ENCODE measurements around the gene DIRAS3.

- TF ChIP-seq ELF1 (IDR thresholded peaks at IDR 0.05; ENCODE audit: borderline replicate concordance, low read depth) (no peak), POLR2AphosphoS5 (IDR thresholded peaks at IDR 0.05; ENCODE audit: low read depth, low read length) (no peak), EZH2phosphoT487 (IDR thresholded peaks at IDR 0.05; ENCODE audit: borderline replicate concordance) (no peak), POLR2A (IDR thresholded peaks at IDR 0.05; ENCODE audit: borderline replicate concordance, extremely low read depth, insufficient read depth, insufficient read length) (no peak), CEBPB (IDR thresholded peaks at IDR 0.05; ENCODE audit: low read depth) (peak; percentile 89), ZFX (IDR thresholded peaks at IDR 0.05) (no peak), SRF (IDR thresholded peaks at IDR 0.05; ENCODE audit: low read depth) (no peak), MAX (IDR thresholded peaks at IDR 0.05) (no peak)
- TF ChIP-seq, protein P1, sequence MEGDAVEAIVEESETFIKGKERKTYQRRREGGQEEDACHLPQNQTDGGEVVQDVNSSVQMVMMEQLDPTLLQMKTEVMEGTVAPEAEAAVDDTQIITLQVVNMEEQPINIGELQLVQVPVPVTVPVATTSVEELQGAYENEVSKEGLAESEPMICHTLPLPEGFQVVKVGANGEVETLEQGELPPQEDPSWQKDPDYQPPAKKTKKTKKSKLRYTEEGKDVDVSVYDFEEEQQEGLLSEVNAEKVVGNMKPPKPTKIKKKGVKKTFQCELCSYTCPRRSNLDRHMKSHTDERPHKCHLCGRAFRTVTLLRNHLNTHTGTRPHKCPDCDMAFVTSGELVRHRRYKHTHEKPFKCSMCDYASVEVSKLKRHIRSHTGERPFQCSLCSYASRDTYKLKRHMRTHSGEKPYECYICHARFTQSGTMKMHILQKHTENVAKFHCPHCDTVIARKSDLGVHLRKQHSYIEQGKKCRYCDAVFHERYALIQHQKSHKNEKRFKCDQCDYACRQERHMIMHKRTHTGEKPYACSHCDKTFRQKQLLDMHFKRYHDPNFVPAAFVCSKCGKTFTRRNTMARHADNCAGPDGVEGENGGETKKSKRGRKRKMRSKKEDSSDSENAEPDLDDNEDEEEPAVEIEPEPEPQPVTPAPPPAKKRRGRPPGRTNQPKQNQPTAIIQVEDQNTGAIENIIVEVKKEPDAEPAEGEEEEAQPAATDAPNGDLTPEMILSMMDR (IDR thresholded peaks at IDR 0.05 in 2 of 3, conservative IDR thresholded peaks at IDR 0.05 in 1 of 3; ENCODE audit: borderline replicate concordance in 1 of 3, insufficient read depth in 1 of 3, low read depth in 2 of 3, low read length in 2 of 3): no peak
- TF ChIP-seq, protein P2, sequence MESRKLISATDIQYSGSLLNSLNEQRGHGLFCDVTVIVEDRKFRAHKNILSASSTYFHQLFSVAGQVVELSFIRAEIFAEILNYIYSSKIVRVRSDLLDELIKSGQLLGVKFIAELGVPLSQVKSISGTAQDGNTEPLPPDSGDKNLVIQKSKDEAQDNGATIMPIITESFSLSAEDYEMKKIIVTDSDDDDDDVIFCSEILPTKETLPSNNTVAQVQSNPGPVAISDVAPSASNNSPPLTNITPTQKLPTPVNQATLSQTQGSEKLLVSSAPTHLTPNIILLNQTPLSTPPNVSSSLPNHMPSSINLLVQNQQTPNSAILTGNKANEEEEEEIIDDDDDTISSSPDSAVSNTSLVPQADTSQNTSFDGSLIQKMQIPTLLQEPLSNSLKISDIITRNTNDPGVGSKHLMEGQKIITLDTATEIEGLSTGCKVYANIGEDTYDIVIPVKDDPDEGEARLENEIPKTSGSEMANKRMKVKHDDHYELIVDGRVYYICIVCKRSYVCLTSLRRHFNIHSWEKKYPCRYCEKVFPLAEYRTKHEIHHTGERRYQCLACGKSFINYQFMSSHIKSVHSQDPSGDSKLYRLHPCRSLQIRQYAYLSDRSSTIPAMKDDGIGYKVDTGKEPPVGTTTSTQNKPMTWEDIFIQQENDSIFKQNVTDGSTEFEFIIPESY (IDR thresholded peaks at IDR 0.05; ENCODE audit: extremely low read depth, insufficient replicate concordance, low read length): no peak
- TF ChIP-seq, protein P3, sequence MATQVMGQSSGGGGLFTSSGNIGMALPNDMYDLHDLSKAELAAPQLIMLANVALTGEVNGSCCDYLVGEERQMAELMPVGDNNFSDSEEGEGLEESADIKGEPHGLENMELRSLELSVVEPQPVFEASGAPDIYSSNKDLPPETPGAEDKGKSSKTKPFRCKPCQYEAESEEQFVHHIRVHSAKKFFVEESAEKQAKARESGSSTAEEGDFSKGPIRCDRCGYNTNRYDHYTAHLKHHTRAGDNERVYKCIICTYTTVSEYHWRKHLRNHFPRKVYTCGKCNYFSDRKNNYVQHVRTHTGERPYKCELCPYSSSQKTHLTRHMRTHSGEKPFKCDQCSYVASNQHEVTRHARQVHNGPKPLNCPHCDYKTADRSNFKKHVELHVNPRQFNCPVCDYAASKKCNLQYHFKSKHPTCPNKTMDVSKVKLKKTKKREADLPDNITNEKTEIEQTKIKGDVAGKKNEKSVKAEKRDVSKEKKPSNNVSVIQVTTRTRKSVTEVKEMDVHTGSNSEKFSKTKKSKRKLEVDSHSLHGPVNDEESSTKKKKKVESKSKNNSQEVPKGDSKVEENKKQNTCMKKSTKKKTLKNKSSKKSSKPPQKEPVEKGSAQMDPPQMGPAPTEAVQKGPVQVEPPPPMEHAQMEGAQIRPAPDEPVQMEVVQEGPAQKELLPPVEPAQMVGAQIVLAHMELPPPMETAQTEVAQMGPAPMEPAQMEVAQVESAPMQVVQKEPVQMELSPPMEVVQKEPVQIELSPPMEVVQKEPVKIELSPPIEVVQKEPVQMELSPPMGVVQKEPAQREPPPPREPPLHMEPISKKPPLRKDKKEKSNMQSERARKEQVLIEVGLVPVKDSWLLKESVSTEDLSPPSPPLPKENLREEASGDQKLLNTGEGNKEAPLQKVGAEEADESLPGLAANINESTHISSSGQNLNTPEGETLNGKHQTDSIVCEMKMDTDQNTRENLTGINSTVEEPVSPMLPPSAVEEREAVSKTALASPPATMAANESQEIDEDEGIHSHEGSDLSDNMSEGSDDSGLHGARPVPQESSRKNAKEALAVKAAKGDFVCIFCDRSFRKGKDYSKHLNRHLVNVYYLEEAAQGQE (IDR thresholded peaks at IDR 0.05; ENCODE audit: low read depth): no peak
Measured at GRCh38 chr1:68049941-68050878, at the start of gene DIRAS3.
